Epithelial cell of umbilical artery (primary cell): ENCODE data around the gene C11orf98. TPM values are rescaled to one million over a fixed set of nuclear protein-coding genes. Genes with fewer than 3 reads are reported as not detected.

Experiments used
- total RNA-seq: library from RNA; depleted of rRNA; stranded (reverse); fragments of >200 nt; gene quantifications from 2 replicates; pipeline ENCODE4 v1.2.3, GENCODE V29; 2014

The C11orf98 gene
- total RNA-seq = 38.7 and 44.4 TPM in 2 replicates

DNA sequence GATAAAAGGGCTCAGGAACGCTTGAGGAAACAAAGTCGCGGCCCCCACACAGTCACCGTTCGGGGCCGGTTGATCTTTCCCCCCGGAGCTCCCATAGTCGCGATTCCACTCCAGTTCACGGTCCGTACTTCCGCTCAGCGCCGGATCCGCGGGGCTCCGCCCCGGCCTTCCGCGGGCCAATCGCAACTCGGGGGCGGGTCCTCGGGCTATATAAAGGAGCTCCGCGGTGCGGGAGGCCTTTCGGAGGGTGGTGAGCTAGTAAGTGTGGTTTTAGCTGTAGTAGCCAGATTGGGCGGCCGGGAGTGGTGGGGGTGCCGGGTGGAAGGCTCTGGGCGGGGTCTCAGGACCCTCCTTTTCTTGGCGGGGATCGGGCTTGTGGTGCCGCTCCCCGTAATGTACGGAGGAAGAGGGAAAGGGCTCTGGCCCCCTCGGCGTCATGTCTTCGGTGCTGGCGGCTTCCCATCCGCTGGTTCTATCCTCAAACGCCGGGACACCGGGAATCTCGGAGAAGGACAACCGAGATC, at the start of gene C11orf98, which contains the start of gene CSKMT:
C11orf98 (minus strand) TSS at position 136 of the 524 bp plus-strand sequence; CDS start at position 95, 41 bp downstream.
CSKMT (plus strand) TSS at position 238 of the 524 bp plus-strand sequence. CDS start 568 bp downstream, outside the sequence.

GRCh38 chr11:62707277-62707861, 42.4 kb upstream of the C11orf98 start, which contains the start of the genes BSCL2 and GNG3:
Gene BSCL2, minus strand, starts transcription at chr11:62707424. Its CDS starts 229 bp downstream, at chr11:62707195.
Gene GNG3, plus strand, starts transcription at chr11:62707676. Its CDS starts 620 bp downstream, at chr11:62708296.

GRCh38 chr11:62689421-62690183, 24.6 kb upstream of the C11orf98 start, which contains the start of gene LRRN4CL:
Gene LRRN4CL, minus strand, starts transcription at chr11:62689530. Its CDS starts 1,022 bp downstream, at chr11:62688508.

GRCh38 chr11:62678770-62679696, 14.0 kb upstream of the C11orf98 start, which contains the start of gene UBXN1:
Gene UBXN1, minus strand, starts transcription at chr11:62679073. Its CDS starts 150 bp downstream, at chr11:62678923.

DNA sequence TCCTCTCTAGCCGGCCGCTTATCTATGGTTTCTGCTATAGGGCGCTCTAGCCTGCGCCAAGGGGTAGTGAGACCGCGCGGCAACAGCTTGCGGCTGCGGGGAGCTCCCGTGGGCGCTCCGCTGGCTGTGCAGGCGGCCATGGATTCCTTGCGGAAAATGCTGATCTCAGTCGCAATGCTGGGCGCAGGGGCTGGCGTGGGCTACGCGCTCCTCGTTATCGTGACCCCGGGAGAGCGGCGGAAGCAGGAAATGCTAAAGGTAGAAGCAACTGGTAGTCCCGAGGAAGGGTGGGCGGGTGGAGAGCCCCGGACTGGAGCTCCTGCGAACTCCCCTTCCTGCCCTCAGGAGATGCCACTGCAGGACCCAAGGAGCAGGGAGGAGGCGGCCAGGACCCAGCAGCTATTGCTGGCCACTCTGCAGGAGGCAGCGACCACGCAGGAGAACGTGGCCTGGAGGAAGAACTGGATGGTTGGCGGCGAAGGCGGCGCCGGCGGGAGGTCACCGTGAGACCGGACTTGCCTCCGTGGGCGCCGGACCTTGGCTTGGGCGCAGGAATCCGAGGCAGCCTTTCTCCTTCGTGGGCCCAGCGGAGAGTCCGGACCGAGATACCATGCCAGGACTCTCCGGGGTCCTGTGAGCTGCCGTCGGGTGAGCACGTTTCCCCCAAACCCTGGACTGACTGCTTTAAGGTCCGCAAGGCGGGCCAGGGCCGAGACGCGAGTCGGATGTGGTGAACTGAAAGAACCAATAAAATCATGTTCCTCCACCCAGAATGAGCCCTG, 6.8 kb upstream of the C11orf98 start, which contains the start of the genes LBHD1 and UQCC3:
LBHD1 (minus strand) TSS at position 660 of the 782 bp plus-strand sequence. CDS start 2,236 bp downstream, outside the sequence.
UQCC3 (plus strand) TSS at position 66 of the 782 bp plus-strand sequence; CDS start at position 139, 73 bp downstream.

DNA sequence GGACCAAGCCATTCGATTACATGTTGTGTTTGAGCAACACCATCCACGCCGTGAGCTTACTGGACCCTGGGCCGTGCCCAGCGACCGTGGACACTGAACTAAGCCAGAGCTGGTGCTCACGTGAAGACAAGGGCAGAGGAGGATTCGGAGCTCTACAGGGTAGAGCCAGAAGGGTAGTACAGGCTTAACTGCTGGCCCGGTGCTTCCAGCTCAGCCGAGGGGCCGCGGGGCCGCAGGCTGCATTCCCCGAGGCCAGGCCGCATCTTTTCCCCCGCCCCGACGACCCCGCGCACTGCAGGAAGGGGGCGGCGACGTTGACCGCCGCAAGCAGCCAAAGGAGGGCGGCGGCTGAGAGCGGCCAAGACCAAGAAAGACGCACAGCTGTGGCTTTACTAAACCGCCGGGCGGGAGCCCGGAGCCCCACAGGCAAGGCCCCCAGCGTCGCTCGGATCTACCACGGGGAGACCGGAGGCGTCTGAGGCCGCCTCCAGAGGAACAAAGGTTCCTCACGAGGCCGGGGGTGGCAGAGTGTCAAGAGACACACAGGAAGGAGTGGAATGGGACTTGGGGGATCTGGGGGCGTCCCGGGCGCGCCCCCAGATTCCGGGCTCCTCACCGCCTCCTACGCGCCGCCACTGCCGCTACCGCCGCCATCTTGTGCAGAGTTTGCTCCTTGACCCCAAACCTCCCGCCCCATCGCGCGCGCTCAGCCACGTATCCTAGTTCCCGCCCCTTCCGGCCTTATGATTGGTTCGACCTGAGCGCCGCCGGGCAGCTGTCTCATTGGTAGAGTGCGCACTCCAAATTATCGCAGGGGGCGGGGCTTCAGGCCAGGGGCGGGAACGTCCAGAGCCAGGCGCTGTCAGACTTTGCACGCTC, 18.8 kb downstream of the C11orf98 start, which contains the start of gene GANAB:
GANAB (minus strand) TSS at position 668 of the 879 bp plus-strand sequence; CDS start at position 654, 14 bp downstream.

GRCh38 chr11:62621567-62622470, 43.2 kb downstream of the C11orf98 start, which contains the start of gene B3GAT3:
Gene B3GAT3, minus strand, starts transcription at chr11:62621986. Its CDS starts 39 bp downstream, at chr11:62621947.

Other genes with a start within 250 kb of the C11orf98 start
- not detected in 2 replicates for gene SCGB1A1, start 246.2 kb downstream of the C11orf98 start, total RNA-seq
- 274 and 293 TPM in 2 replicates for gene AHNAK, start 118.4 kb downstream of the C11orf98 start, total RNA-seq
- 1,044 and 1,412 TPM in 2 replicates for gene EEF1G, start 91.3 kb downstream of the C11orf98 start, total RNA-seq
- gene TUT1, start 73.7 kb downstream of the C11orf98 start, total RNA-seq = 6.8 and 13.5 TPM in 2 replicates
- gene MTA2, start 63.3 kb downstream of the C11orf98 start, total RNA-seq = 186 and 207 TPM in 2 replicates
- gene EML3, start 52.4 kb downstream of the C11orf98 start, total RNA-seq = 27.3 and 30.1 TPM in 2 replicates
- gene ROM1, start 52.0 kb downstream of the C11orf98 start, total RNA-seq = 5.3 and 5.8 TPM in 2 replicates
- gene B3GAT3, start 43.2 kb downstream of the C11orf98 start, total RNA-seq = 20.1 and 28.7 TPM in 2 replicates
- gene GANAB, start 18.6 kb downstream of the C11orf98 start, total RNA-seq = 213 and 230 TPM in 2 replicates
- gene INTS5, start 11.9 kb downstream of the C11orf98 start, total RNA-seq = 22.8 and 24.4 TPM in 2 replicates
- gene CSKMT, start 102 bp upstream of the C11orf98 start, total RNA-seq = 3.6 and 13.3 TPM in 2 replicates
- 9.7 and 11.2 TPM in 2 replicates for gene UQCC3, start 6.5 kb upstream of the C11orf98 start, total RNA-seq
- gene LBHD1, start 7.1 kb upstream of the C11orf98 start, total RNA-seq = 4.2 and 5.5 TPM in 2 replicates
- 137 and 210 TPM in 2 replicates for gene UBXN1, start 13.9 kb upstream of the C11orf98 start, total RNA-seq
- gene LRRN4CL, start 24.3 kb upstream of the C11orf98 start, total RNA-seq = under 0.01 and 0.30 TPM in 2 replicates
- gene BSCL2, start 42.2 kb upstream of the C11orf98 start, total RNA-seq = 20.2 and 24.0 TPM in 2 replicates
- gene GNG3, start 42.5 kb upstream of the C11orf98 start, total RNA-seq = 0.32 TPM in 1 of 2 replicates, not detected in the other
- 5.8 and 11.9 TPM in 2 replicates for gene HNRNPUL2, start 62.2 kb upstream of the C11orf98 start, total RNA-seq
- gene TTC9C, start 63.3 kb upstream of the C11orf98 start, total RNA-seq = 34.4 and 38.9 TPM in 2 replicates
- gene ZBTB3, start 89.0 kb upstream of the C11orf98 start, total RNA-seq = 10.9 and 11.4 TPM in 2 replicates
- gene POLR2G, start 96.4 kb upstream of the C11orf98 start, total RNA-seq = 86.7 and 113 TPM in 2 replicates
- gene TAF6L, start 106.2 kb upstream of the C11orf98 start, total RNA-seq = 19.8 and 26.7 TPM in 2 replicates
- gene TMEM179B, start 122.2 kb upstream of the C11orf98 start, total RNA-seq = 22.5 and 26.6 TPM in 2 replicates
- gene TMEM223, start 126.8 kb upstream of the C11orf98 start, total RNA-seq = 13.4 and 21.8 TPM in 2 replicates
- 16.6 and 26.3 TPM in 2 replicates for gene NXF1, start 140.2 kb upstream of the C11orf98 start, total RNA-seq
- gene STX5, start 166.8 kb upstream of the C11orf98 start, total RNA-seq = 27.7 and 36.1 TPM in 2 replicates
- gene TEX54, start 167.6 kb upstream of the C11orf98 start, total RNA-seq = not detected in 2 replicates
- 70.8 and 74.3 TPM in 2 replicates for gene WDR74, start 174.4 kb upstream of the C11orf98 start, total RNA-seq
- gene SLC3A2, start 215.7 kb upstream of the C11orf98 start, total RNA-seq = 146 and 249 TPM in 2 replicates